Brain microvascular endothelial cell (primary cell): Measurements from ENCODE around the gene SERGEF.
"Not testable (repeated sequence)": the region's sequence is repeated elsewhere in the genome, so short reads cannot be mapped to it uniquely, and the experiment has no call there.

ENCODE experiments used
- DNase-seq: peaks from one replicate; pipeline ENCODE4 v3.0.0-alpha.2; 2020
- H3K27ac ChIP-seq: fragments of 250-450 bp; sonication (Bioruptor Pico); 2 replicates; pipeline ENCODE4 v1.5.1; 2020; ENCODE audit warnings: mild to moderate bottlenecking, moderate library complexity
- H3K27me3 ChIP-seq: fragments of 250-450 bp; sonication (Bioruptor Pico); replicated peaks from 2 replicates; pipeline ENCODE4 v1.5.1; 2020; ENCODE audit warnings: mild to moderate bottlenecking
- H3K36me3 ChIP-seq: fragments of 250-450 bp; sonication (Bioruptor Pico); replicated peaks from 2 replicates; pipeline ENCODE4 v1.5.1; 2020; ENCODE audit warnings: mild to moderate bottlenecking
- H3K4me3 ChIP-seq: 2 replicates; pipeline ENCODE4 v1.5.1; 2011; ENCODE audit warnings: low read depth, mild to moderate bottlenecking, control low read depth, low read length, moderate library complexity
- CTCF ChIP-seq: IDR thresholded peaks from 2 replicates; pipeline ENCODE4 v1.5.1; 2011; ENCODE audit warnings: low read depth, mild to moderate bottlenecking, moderate library complexity, low read length, control low read depth, inconsistent platforms; ENCODE audit errors: missing control alignments
- in situ Hi-C: cut with HindIII; loops from 2 replicates; pipeline ENCODE4 v1.10.0; 2017; ENCODE audit warnings: low sequenced_read_pairs, low pct_ligation_motif_present

The SERGEF gene

GRCh38 chr11:17876827-17877226, 136.0 kb downstream of the SERGEF start:
- DNase-seq: no peak
- Histone ChIP-seq H3K27me3 (no peaks in the 10 kb centered on the region), H3K27ac (no peak overlapping the region), H3K36me3 (no peaks in the 10 kb centered on the region), H3K4me3 (no peak overlapping the region)
- no peak for TF ChIP-seq CTCF
- in situ Hi-C loops: no loop called here

- Histone ChIP-seq H3K27ac (no peak overlapping the region), H3K36me3 (no peaks in the 10 kb centered on the region), H3K27me3 (no peaks in the 10 kb centered on the region), H3K4me3 (no peak overlapping the region)
- no peak for DNase-seq
- no peak for TF ChIP-seq CTCF
- in situ Hi-C loops: no loop called here
Measured at GRCh38 chr11:17875891-17876290, 137.0 kb downstream of the SERGEF start.

GRCh38 chr11:17873586-17873985, 139.3 kb downstream of the SERGEF start:
- no peak overlapping the region for H3K4me3 ChIP-seq
- H3K27ac ChIP-seq: no peak overlapping the region
- no peaks in the 10 kb centered on the region for H3K27me3 ChIP-seq
- DNase-seq: no peak
- no peaks in the 10 kb centered on the region for H3K36me3 ChIP-seq
- TF ChIP-seq CTCF: no peak
- in situ Hi-C loops: no loop called here

GRCh38 chr11:17868398-17868797, 144.4 kb downstream of the SERGEF start:
- H3K4me3 ChIP-seq, in situ Hi-C loops, DNase-seq, H3K27me3 ChIP-seq, H3K27ac ChIP-seq, H3K36me3 ChIP-seq: not testable (repeated sequence)

- H3K4me3 ChIP-seq: no peak overlapping the region
- in situ Hi-C loops: no loop called here
- TF ChIP-seq CTCF: no peak
- no peaks in the 10 kb centered on the region for H3K36me3 ChIP-seq
- no peaks in the 10 kb centered on the region for H3K27me3 ChIP-seq
- no peak overlapping the region for H3K27ac ChIP-seq
- no peak for DNase-seq
Measured at GRCh38 chr11:17867341-17867740, 145.5 kb downstream of the SERGEF start.

GRCh38 chr11:17865765-17866428, 146.9 kb downstream of the SERGEF start:
- in situ Hi-C loops: no loop called here
- Histone ChIP-seq H3K36me3 (no peaks in the 10 kb centered on the region), H3K27ac (no peak overlapping the region), H3K27me3 (no peaks in the 10 kb centered on the region), H3K4me3 (no peak overlapping the region)
- TF ChIP-seq CTCF: no peak
- no peak for DNase-seq
